GM21526 (cell line): ENCODE measurements around the gene CCR9.
A peak's percentile ranks its signal among the peaks of the same experiment; 100 is the strongest.
"Not testable (repeated sequence)": the region's sequence is repeated elsewhere in the genome, so short reads cannot be mapped to it uniquely, and the experiment has no call there.

Experiments used
- ATAC-seq: cut with Tn5 transposase; IDR thresholded peaks from one replicate; pipeline ENCODE4 v1.9.1; 2021; ENCODE audit warnings: moderate library complexity; ENCODE audit not compliant: unreplicated experiment, low FRiP score

Gene CCR9, protein sequence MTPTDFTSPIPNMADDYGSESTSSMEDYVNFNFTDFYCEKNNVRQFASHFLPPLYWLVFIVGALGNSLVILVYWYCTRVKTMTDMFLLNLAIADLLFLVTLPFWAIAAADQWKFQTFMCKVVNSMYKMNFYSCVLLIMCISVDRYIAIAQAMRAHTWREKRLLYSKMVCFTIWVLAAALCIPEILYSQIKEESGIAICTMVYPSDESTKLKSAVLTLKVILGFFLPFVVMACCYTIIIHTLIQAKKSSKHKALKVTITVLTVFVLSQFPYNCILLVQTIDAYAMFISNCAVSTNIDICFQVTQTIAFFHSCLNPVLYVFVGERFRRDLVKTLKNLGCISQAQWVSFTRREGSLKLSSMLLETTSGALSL

DNA sequence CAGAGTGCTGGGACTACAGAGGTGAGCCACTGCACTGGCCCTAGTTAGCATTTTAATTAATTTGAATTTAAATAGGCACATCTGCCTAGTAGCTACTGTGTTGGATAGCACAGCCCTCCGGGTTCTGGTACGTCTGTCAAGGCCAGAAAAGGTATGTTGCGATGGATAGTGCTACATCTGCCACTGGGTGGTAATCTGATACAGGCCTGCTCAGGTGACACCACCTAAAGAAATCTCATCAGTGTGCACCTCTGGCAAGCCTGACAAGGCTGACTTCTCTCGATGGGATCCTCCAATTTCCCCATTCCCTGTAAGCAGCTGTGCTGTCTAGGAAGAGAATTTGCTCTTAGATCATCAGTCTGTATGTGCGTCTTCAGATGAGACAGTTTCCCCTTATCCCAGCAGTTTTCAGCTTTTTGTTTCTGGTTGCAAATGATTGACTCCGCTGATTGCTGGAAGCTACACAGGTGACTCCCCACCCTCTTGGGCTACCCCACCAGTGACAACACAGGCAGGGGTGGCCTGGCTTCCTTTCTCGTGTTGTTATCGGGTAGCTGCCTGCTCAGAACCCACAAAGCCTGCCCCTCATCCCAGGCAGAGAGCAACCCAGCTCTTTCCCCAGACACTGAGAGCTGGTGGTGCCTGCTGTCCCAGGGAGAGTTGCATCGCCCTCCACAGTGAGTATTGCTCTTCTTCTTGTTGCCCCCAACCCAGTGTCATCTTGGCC lies at the start of gene CCR9:
CCR9 (plus strand) TSS at position 565 of the 727 bp plus-strand sequence. CDS start 8,391 bp downstream, outside the sequence.
- no peak for ATAC-seq

DNA sequence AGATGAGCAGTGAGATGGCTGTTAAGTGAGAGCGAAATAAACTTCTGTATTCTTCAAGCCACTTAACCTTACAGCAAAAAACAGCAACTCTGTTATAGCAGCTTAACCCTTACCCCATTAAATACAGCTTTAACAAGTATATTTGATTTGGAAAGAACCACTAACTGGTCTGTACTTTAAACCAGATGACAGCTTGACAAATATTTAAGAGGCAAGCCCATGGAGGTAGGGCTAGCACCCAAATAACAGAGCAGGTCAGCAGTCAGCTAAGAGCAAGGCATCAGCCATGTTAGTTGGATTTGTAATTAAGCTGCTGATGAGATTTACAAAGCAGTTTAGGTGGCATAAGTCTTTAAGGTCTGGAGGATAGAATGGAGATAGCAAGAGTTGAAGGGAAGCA lies 47.9 kb upstream of the CCR9 start:
- no peak for ATAC-seq

DNA sequence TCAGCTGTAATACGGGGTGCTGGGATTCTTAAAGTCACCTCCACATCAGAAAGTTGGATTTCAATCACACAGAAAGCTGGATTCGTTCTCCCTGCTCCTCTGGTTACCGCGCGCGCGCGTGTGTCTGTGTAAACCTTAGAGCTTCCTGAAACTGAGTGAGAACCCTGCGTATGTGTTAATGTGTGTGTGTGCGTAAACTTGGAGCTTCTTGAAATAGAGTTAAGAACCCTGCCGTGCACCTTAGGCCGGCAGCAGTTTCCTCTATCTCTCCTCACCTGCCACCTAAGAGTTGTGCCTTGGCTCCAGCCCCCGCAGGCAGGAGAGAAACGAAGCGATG lies 45.0 kb upstream of the CCR9 start:
- peak; percentile 17 for ATAC-seq

DNA sequence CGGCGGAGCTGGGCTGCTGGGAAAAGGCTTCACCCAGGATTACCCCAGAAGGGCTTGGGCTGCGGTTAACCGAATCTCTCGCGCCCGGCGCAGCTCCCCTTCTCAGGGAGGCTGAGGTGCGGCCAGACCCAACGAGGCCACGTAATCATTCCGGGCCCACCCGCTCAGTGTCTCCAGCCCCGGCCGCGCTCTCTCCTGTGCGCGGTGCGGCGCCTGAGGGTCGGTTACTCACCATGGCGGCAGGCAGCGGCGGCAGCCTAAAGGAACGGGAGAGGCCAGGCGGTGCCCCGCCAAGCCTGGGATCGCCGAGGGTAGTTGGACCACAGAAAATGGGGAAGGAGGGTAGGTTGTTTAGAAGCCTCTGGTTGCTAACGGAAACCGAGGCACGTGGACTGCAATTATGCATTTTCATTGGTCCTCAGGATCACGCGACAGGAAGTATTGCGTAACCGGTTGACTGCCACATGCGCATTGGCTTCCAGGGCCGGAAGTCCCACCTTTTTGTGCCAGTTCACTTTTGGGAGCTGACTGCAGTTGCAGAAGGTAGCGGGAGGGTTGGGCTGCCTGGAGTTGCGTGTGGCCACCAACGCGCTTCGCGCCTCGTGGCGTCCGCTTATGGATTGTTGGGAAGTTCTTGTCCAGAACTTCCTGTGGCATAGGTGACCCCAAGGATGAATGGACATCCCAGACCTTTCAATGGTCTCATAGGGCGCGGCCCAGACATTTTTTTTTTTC lies 44.4 kb upstream of the CCR9 start, which contains the start of gene LZTFL1:
LZTFL1 (minus strand) TSS at position 363 of the 735 bp plus-strand sequence; CDS start at position 235, 128 bp downstream.
- peak; percentile 85 for ATAC-seq

DNA sequence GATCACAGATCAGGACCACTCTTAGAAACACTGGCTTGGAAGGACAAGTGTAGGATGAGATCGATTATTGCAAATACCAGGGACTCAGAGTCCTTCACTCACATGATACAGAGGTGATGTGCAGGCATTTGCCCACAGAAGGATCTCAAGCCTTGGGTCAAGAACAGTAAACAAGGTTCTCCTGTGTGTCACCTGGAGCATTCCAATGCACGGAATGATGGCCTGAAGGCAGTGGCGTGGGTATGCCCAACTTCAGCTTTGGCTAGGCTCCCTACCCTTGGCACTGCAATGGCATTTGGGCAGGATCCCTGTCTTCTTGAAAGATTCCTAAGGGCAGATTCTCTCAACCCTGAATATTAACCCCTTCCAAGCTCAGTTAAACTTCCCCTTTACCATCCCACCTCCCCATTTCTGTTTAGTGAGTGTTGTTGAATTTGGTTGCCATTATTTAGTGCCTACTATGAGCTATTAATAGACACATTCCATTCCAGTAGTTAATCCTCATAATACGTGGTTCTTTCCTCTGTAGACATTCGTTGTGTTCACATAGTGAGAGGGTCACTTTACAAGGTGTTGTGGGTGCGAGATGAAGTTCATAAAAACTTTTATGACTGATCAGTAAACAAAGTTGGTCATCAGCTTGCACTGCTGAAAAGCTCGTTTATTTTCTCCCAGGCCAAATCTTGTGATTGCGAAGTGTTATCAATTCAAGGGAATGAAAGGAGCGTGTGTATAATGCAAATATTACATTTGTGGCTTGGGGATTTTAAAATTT lies 43.3 kb upstream of the CCR9 start:
- no peak for ATAC-seq

DNA sequence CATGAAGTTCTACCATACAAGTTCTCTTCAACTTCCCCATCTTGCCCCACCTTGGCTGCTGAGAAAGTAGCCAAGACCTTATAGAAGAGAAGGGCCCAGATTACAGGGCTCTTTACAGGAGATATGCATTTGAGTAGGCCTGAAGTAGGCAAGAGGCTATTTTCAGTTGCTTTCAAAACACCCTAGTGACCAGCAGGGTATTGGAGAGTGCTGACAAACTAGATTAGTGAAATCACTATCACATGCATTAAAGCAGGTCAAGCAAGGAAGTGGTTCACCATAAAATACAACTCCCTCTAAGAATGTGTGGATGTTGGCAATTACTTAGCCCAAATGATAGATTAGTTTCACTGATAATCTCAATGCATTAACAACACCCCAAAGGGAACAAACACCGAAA lies 41.7 kb upstream of the CCR9 start:
- ATAC-seq = no peak

DNA sequence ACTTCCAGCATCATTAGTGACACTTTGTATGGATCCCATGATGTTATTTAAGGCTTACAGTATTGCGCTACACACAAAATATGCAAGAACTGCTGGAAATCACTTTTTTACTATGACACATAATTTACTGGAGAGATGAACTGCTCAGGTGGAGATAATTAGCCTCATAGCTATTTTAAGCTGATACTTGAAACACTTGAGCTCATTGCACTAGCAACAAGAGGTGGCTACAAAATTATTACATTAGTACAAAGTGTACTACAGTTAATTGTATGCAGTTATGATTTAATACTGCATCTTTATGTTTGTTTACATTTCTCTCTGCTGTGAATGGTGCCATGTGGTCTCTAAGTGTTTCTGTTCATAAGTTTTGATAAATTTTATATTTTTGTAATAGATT lies 38.0 kb upstream of the CCR9 start:
- ATAC-seq = no peak

DNA sequence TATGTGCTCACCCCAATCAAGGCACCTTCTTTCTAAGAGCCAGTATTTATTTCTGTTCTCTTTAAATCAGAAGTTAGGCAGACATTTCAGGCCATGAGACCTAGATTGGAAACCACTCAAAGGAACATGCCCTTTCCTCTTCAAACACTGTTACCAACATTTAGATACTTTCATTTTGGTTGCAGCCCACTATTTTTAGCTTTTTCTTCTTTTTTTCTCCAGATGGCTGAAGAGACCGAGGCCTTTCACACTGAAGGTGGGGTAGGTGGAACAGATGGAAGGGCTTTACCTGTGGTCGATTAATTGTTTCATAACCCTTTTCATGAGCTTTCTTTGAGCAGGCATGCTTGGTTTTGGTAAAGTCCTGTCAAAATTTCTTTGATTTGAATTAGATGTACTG lies 33.5 kb upstream of the CCR9 start:
- ATAC-seq = no peak

DNA sequence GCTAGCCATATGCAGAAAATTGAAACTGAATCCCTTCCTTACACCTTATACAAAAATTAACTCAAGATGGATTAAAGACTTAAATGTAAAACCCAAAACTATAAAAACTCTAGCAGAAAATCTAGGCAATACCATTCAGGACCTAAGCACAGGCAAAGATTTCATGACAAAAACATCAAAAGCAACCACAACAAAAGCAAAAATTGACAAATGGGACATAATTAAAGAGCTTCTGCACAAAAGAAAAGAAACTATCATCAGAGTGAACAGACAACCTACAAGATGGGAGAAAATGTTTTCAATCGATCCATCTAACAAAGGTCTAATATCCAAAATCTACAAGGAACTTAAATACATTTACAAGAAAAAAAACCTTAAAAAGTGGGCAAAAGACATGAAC lies 30.0 kb upstream of the CCR9 start:
- ATAC-seq = not testable (repeated sequence)

DNA sequence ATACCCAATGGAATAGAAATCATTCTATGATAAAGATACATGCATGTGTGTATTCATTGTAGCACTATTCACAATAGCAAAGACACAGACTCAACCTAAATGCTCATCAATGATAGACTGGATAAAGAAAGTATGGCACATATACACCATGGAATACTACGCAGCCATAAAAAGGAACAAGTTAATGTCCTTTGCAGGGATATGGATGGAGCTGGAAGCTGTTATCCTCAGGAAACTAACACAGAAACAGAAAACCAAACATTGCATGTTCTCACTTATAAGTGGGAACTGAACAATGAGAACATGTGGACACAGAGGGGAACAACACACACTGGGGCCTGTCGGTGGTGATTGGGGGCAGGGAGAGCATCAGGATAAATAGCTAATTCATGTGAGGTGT lies 29.3 kb upstream of the CCR9 start:
- not testable (repeated sequence) for ATAC-seq

DNA sequence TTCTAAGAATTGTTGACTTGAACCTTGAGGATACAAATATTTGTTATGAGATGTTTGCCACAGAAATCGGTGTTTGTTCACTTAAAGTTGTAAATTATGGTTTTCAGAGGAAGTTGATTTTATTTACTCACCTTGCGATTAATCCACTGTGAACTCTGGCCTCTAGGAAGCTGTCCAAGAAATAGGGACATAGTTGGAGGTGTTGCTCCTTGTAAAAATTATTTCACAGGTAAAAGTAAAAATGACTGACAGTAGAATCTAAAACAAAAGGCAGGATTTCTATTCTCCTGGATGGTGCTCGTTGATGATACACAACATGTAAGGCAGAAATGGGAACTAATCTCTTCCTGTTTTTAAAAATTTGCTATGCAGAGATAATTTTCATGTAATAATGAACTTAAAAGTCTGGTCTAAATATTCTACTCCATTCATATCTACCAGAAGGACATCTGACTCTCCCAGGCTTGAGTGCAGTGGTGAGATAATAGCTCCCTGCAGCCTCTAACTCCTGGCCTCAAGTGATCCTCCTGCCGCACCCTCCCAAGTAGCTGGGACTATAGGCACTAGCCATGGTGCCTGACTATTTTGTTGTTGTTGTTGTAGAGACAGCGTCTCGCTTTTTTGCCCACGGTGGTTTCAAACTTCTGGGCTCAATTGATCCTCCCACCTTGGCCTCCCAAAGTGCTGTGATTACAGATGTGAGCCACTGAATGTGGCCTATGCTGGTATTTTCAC lies 27.4 kb upstream of the CCR9 start:
- ATAC-seq = no peak

DNA sequence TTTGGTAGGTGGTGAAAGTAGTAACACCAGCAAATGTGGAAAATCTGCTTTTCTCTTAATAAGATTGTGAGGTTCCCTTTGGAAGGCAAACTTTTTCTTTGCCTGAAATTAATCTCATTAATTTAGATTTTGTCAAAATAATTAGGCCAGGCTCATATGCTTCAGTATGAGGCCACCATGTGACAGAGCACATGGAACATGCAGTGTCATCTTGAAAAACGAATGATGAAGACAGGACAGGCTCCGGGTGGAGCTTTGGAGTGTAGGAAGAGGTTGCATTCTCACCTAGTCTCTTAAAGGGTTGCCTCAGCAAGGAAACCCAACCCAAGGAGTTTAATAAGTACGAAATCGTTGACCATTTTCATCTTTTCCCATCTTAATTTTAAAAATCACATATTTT lies 25.9 kb upstream of the CCR9 start:
- no peak for ATAC-seq

DNA sequence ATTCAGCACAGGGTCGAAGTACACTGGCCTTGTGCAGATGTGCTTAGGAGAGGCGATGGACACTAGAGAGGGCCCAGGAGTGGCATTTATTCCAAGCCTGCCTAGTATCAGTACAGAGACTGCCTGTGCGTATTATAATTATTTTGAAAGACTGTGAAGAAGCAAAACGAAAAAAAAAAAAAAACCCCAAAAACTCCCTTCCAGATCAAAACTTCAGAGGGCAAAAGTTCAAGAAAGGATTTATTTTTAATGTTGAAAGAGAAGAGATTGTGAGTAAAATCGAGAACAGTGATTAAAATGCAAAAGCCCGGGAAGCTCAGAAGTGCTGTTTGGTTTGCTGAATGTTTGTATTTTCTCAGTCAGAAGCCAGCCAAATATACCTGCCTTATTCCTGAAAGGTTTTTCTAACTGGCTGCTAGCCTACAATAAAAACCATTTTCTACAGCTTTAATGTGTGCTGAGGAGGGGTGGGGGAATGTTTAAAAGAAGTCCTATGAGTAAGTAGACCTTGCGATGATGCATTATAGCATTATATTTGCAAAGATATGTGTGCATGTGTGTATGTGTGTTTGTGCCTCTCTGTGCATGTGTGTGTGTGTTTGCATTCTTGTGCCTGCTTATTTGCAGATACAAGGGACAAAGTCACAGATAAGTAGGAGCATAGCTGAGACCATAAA lies 25.2 kb upstream of the CCR9 start:
- no peak for ATAC-seq

DNA sequence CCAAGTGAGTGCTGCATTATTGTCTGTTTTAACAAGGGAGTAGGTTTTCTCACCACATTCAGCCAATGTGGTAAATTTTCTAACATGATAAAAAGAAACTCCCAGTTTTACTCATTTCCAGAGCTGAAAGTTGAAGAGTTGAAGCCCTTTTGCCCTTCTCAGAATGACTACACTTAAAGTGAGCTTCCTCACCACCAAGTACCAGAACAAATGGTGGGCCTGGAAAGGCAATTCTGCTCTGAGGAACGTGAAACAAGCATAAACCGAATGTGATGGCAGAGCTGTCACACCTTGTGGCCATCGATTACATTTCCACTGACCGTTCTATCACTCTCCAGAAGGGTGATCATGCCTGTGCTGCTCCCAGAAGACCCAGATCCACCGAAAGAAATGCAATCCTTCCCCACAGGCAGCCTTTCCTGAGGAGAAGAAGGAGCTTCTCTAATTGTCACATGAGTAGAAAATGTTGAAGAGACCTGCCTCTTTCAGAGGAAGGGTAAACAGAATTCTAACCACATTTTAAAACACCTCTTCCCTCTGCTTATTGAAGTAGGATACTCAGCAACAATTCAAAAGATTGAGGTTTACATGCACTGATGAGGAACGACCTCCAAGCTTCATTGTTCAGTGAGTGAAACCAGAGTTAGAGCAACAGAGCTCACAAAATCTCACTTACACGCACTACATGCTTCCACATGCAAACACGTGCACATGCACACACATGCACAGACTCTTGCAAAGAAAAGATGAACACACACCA lies 21.4 kb upstream of the CCR9 start:
- ATAC-seq = no peak

DNA sequence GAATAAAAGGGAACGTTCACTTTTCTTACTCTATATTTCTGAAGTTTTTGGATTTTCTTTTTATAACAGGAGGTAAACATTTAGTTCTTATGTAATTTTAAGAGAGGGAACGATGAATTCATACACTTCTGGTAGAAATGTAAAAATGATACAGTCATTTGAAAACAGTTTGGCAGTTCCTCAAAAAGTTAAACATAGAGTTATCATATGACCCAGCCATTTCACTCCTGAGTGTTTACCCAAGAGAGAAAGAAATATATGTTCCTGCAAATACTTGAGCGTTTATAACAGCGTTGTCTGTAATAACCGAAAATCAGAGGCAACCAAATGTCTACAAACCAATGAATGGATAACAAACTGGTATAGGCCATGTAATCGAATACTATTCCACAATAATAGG lies 20.8 kb upstream of the CCR9 start:
- ATAC-seq = no peak

DNA sequence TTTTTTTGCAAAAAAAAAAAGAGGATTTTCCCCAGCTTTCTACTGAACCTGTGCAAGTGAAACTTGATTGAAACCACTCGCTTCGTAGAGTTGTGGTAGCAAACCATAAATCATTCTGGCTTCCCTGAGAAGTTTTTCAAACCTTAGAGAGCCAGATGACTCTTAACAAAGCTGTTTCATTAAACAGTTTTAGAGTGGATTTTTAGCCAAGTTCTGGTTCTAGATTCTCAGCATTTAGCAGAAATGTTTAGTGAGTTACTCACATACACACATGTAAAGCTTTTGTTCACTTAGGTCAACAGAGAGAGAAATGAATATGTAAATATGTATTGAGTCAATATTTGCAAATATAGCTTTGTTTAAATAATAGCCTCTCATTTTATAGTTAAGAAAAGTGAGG lies 18.1 kb upstream of the CCR9 start:
- no peak for ATAC-seq

DNA sequence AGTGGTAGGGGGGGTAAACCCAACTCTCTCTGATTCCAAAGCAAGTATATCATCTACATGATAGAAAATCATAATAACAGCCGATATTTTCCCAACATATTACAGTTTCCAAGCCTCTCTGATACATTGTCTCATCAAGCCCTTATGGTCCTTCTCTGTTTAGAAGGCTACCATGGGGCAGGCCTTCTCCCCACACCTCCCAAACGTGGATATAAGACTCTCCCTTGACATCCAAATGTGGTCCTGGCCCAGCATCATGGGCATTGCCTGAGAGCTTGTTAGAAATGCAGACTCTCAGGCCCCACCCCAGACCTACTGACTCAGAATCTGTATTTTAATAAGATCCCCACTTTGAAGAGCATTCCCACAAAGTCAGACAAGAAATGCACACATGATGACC lies 17.7 kb upstream of the CCR9 start:
- no peak for ATAC-seq

DNA sequence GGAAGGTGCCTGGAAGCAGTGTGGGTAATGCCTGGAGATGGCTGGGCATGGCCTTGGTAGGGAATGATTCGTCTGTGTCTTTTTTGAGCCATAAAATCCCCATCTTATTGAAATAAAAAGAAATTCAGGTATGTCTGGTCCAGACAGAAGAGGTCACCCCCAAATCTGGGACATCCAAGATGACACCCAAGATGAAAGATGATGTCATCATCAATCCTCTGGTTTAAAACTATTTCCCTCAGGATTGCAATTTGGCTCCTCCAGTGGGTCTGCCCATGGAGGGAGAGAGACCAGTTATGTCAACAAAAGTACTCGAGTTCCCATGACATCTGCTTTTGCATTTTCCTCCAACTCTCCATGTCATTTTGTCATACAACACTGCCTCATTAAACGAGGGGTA lies 16.7 kb upstream of the CCR9 start:
- no peak for ATAC-seq

DNA sequence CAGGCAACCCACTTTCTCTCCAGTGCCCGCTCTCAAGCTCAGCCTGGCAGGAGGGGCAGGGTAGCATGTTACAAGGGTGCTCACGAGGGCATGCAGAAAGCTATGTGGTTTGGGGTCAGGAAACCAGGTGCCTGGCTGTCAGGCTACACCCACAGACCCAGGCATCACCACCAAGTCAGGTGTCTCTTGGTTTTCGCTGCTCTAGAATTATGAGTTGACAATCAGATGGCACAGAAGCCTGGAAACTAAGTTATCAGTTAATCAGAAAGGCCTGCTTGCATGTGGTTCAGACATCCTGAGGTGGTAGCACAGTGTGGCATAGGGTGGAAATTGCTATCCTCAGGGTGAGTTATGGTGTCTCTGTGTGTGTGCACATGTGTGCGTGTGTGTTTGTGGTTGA lies 16.2 kb upstream of the CCR9 start:
- no peak for ATAC-seq
